Fibroblast of lung (primary cell): Measurements from ENCODE around the gene FOXK2. TPM values are rescaled to one million over a fixed set of nuclear protein-coding genes. Genes with fewer than 3 reads are reported as not detected.

Source experiments
- DNase-seq, 2 donors: peaks; one replicate each; pipeline versions ENCODE4 v3.0.0 to v3.0.0-alpha.2; 2010; ENCODE audit warnings: low read depth in 2 of 2
- H2AFZ ChIP-seq: 2 replicates; pipeline ENCODE4 v1.5.1; 2012; ENCODE audit warnings: low read length, control low read depth, inconsistent platforms
- H3K27ac ChIP-seq: 2 replicates; pipeline ENCODE4 v1.5.1; 2011; ENCODE audit warnings: low read length, control low read depth; ENCODE audit not compliant: insufficient read depth
- H3K27me3 ChIP-seq: 2 replicates; pipeline ENCODE4 v1.5.1; 2011; ENCODE audit warnings: mild to moderate bottlenecking, low read length; ENCODE audit not compliant: control insufficient read depth, insufficient read depth
- H3K36me3 ChIP-seq: 2 replicates; pipeline ENCODE4 v1.5.1; 2011; ENCODE audit warnings: low read length; ENCODE audit not compliant: control insufficient read depth, insufficient read depth
- H3K4me1 ChIP-seq: 2 replicates; pipeline ENCODE4 v1.5.1; 2011; ENCODE audit warnings: low read length; ENCODE audit not compliant: control insufficient read depth, insufficient read depth; ENCODE audit errors: extremely low read depth
- H3K4me2 ChIP-seq: 2 replicates; pipeline ENCODE4 v1.5.1; 2011; ENCODE audit warnings: low read length, control low read depth; ENCODE audit not compliant: insufficient read depth; ENCODE audit errors: extremely low read depth
- H3K4me3 ChIP-seq, 4 experiments: fragments of 200-600 bp in 1 of 4; sonication (generic) in 1 of 4; replicated peaks in 1 of 4; 2 replicates each; pipeline ENCODE4 v1.5.1; 2011 to 2016; ENCODE audit warnings: low read length in 4 of 4, low read depth in 3 of 4, mild to moderate bottlenecking in 3 of 4, control low read depth in 2 of 4, inconsistent platforms in 1 of 4, mixed read lengths in 1 of 4; ENCODE audit not compliant: insufficient read depth in 1 of 4; ENCODE audit errors: control extremely low read depth in 1 of 4
- H3K79me2 ChIP-seq: 2 replicates; pipeline ENCODE4 v1.5.1; 2012; ENCODE audit warnings: mild to moderate bottlenecking, low read length, inconsistent platforms; ENCODE audit not compliant: control insufficient read depth, insufficient read depth
- H3K9ac ChIP-seq: 2 replicates; pipeline ENCODE4 v1.5.1; 2011; ENCODE audit warnings: mild to moderate bottlenecking, low read length, control low read depth; ENCODE audit not compliant: insufficient read depth
- H3K9me3 ChIP-seq: 2 replicates; pipeline ENCODE4 v1.5.1; 2012; ENCODE audit warnings: low read depth, low read length; ENCODE audit not compliant: control insufficient read depth, insufficient read depth
- H4K20me1 ChIP-seq: 2 replicates; pipeline ENCODE4 v1.5.1; 2011; ENCODE audit warnings: low read length; ENCODE audit not compliant: control insufficient read depth, insufficient read depth; ENCODE audit errors: extremely low read depth
- EZH2 ChIP-seq: IDR thresholded peaks from 2 replicates; pipeline ENCODE4 v1.5.1; 2012; ENCODE audit warnings: low read length, control low read depth, mild to moderate bottlenecking; ENCODE audit errors: missing control alignments
- polyA plus RNA-seq, 2 donors: library from polyadenylated mRNA; depleted of rRNA in 1 of 2; stranded (reverse) in 1 of 2; unstranded in 1 of 2; fragments of >200 nt; gene quantifications; 2 replicates each; pipeline ENCODE4 v1.2.1, GENCODE V29; 2011 to 2012; ENCODE audit warnings: missing spikeins in 1 of 2
- total RNA-seq: library from RNA; depleted of rRNA; stranded (reverse); fragments of >200 nt; gene quantifications from 2 replicates; pipeline ENCODE4 v1.2.1, GENCODE V29; 2014
- TF ChIP-seq, protein P1 (sequence below), 2 donors: IDR thresholded peaks in 1 of 2; conservative IDR thresholded peaks in 1 of 2; 1 replicate in 1 of 2; 2 replicates in 1 of 2; pipeline ENCODE4 v1.5.1; 2011 to 2012; ENCODE audit warnings: low read length in 2 of 2, control low read depth in 1 of 2, inconsistent platforms in 1 of 2, low read depth in 1 of 2, mild to moderate bottlenecking in 1 of 2

The FOXK2 gene
- total and polyA plus RNA-seq, 2 donors (not counting 1 experiment from before 2014, with no cell fraction given), result 23.5 to 33.2 TPM

- Histone ChIP-seq H3K4me3 (no peak overlapping the region), H3K79me2 (peaks cover 22% of the 10 kb centered on the region), H3K4me2 (no peak overlapping the region), H3K27me3 (no peaks in the 10 kb centered on the region), H4K20me1 (no peaks in the 10 kb centered on the region), H2AFZ (no peak overlapping the region), H3K4me1 (peaks cover 7% of the 10 kb centered on the region), H3K9me3 (no peaks in the 10 kb centered on the region), H3K36me3 (peaks cover 15% of the 10 kb centered on the region), H3K27ac (no peak overlapping the region), H3K9ac (no peak overlapping the region)
- no peak for DNase-seq
- TF ChIP-seq, protein P1, sequence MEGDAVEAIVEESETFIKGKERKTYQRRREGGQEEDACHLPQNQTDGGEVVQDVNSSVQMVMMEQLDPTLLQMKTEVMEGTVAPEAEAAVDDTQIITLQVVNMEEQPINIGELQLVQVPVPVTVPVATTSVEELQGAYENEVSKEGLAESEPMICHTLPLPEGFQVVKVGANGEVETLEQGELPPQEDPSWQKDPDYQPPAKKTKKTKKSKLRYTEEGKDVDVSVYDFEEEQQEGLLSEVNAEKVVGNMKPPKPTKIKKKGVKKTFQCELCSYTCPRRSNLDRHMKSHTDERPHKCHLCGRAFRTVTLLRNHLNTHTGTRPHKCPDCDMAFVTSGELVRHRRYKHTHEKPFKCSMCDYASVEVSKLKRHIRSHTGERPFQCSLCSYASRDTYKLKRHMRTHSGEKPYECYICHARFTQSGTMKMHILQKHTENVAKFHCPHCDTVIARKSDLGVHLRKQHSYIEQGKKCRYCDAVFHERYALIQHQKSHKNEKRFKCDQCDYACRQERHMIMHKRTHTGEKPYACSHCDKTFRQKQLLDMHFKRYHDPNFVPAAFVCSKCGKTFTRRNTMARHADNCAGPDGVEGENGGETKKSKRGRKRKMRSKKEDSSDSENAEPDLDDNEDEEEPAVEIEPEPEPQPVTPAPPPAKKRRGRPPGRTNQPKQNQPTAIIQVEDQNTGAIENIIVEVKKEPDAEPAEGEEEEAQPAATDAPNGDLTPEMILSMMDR (conservative IDR thresholded peaks at IDR 0.05 in 1 of 2, IDR thresholded peaks at IDR 0.05 in 1 of 2; ENCODE audit: low read depth in 1 of 2, low read length in 2 of 2), result no peak
- TF ChIP-seq EZH2, result no peak
These were observed 47.8 kb downstream of the FOXK2 start for GRCh38 chr17:82567286-82567685.

DNA sequence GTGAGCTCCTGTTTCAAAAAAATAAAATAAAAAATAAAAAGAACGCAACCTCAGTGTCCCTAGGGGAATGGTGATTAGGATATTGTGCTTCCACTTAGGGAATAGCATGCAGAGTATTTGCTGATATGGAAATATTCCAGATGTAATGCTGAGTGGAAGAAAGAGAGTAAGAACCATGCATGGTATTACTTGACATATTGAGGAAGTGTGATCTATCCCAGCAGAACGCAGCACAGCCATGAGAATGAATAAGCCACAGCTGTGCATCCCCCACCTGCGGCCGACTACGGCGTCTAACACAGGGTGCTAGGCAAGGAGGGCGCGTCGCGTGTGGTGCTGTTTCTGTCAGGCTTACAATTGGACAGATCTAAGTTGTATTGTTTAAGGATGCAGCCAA lies 49.5 kb downstream of the FOXK2 start:
- no peak for DNase-seq
- Histone ChIP-seq H3K4me1 (peaks cover 7% of the 10 kb centered on the region), H3K27me3 (no peaks in the 10 kb centered on the region), H3K79me2 (peaks cover 16% of the 10 kb centered on the region), H3K9ac (no peak overlapping the region), H3K4me3 (no peak overlapping the region), H2AFZ (no peak overlapping the region), H3K4me2 (no peak overlapping the region), H3K27ac (no peak overlapping the region), H3K9me3 (no peaks in the 10 kb centered on the region), H3K36me3 (peaks cover 20% of the 10 kb centered on the region), H4K20me1 (no peaks in the 10 kb centered on the region)
- TF ChIP-seq EZH2, result no peak
- TF ChIP-seq, protein P1 (conservative IDR thresholded peaks at IDR 0.05 in 1 of 2, IDR thresholded peaks at IDR 0.05 in 1 of 2; ENCODE audit: low read depth in 1 of 2, low read length in 2 of 2), result no peak

- no peak overlapping the region for H3K9ac ChIP-seq
- peaks cover 7% of the 10 kb centered on the region for H3K4me1 ChIP-seq
- no peak overlapping the region for H3K27ac ChIP-seq
- no peaks in the 10 kb centered on the region for H4K20me1 ChIP-seq
- no peak overlapping the region for H3K4me2 ChIP-seq
- TF ChIP-seq EZH2, result no peak
- TF ChIP-seq, protein P1 (conservative IDR thresholded peaks at IDR 0.05 in 1 of 2, IDR thresholded peaks at IDR 0.05 in 1 of 2; ENCODE audit: low read depth in 1 of 2, low read length in 2 of 2), result no peak
- no peak overlapping the region for H3K4me3 ChIP-seq
- H2AFZ ChIP-seq, result no peak overlapping the region
- H3K79me2 ChIP-seq, result peaks cover 14% of the 10 kb centered on the region
- H3K36me3 ChIP-seq, result peaks cover 21% of the 10 kb centered on the region
- DNase-seq, result no peak
- no peaks in the 10 kb centered on the region for H3K27me3 ChIP-seq
- H3K9me3 ChIP-seq, result no peaks in the 10 kb centered on the region
These were observed 50.1 kb downstream of the FOXK2 start for GRCh38 chr17:82569621-82570020.
